HG03457 (cell line): ENCODE measurements around the gene SIAH1.
A peak's percentile ranks its signal among the peaks of the same experiment; 100 is the strongest.
"Not testable (repeated sequence)": the region's sequence is repeated elsewhere in the genome, so short reads cannot be mapped to it uniquely, and the experiment has no call there.

Experiments used
- ATAC-seq: cut with Tn5 transposase; IDR thresholded peaks from one replicate; pipeline ENCODE4 v1.9.1; 2021; ENCODE audit warnings: moderate number of reproducible peaks; ENCODE audit not compliant: unreplicated experiment

The SIAH1 gene

GRCh38 chr16:48393485-48394354 is 8.5 kb upstream of the SIAH1 start:
- ATAC-seq: no peak

GRCh38 chr16:48392407-48392806 is 7.2 kb upstream of the SIAH1 start:
- no peak for ATAC-seq

GRCh38 chr16:48386559-48387312 is 1.5 kb upstream of the SIAH1 start:
- ATAC-seq: no peak

- ATAC-seq: peak; percentile 50
Observed at GRCh38 chr16:48384520-48385252, 527 bp downstream of the SIAH1 start.

- no peak for ATAC-seq
Observed at GRCh38 chr16:48383877-48384519, 1.2 kb downstream of the SIAH1 start.

DNA sequence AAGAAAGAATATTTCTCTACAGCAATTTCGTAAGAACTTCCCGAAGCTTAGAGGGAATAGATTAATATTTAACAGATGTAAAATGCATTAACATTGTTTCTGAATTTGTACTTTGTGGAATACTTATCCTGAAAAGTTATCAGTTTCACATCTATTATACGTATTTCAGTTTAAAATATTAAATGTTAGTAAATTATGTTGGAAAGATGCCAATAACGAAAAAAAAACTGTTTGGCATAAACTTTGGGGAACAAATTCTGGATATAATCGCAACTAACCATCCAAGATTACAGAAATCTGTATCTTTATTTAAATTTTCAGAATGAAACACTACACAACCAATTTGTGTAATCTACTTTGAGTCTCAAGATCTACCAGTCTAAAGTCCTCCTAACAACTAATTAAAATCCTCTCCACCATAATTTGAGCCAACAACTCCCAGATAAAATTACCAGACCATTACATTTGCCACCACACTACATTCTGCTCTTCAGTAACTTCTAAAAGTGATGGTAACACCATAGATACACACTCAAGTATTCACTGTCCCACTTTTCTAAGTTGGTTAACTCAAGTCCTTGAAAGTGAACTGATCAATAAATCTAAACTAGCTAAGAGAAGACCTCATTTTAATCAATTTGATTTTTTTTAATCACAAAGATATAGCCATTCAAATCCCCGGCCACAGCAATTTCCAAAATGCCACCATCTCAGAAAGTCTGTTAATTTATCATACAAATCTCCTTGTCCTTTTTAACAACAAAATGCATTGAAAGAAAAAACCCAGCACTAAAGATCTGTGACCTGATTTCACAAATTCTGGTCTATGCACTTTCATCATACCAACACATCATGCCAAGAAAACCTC is 2.0 kb downstream of the SIAH1 start:
- ATAC-seq: no peak

GRCh38 chr16:48382131-48382530 is 3.1 kb downstream of the SIAH1 start:
- ATAC-seq: no peak

DNA sequence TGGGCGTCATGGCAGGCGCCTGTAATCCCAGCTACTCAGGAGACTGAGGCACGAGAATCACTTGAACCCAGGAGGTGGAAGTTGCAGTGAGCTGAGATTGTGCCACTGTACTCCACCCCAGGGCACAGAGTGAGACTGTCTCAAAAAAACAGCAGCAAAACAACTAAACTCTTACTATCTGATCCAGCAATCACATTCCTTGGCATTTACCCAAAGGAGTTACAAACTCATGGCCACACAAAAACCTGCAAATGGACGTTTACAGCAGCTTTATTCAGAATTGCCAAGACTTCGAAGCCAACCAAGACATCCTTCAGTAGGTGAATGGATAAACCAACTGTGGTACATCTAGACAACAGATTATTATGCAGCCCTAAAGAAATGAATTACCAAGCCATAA is 4.0 kb downstream of the SIAH1 start:
- no peak for ATAC-seq

GRCh38 chr16:48378836-48379235 is 6.4 kb downstream of the SIAH1 start:
- no peak for ATAC-seq

DNA sequence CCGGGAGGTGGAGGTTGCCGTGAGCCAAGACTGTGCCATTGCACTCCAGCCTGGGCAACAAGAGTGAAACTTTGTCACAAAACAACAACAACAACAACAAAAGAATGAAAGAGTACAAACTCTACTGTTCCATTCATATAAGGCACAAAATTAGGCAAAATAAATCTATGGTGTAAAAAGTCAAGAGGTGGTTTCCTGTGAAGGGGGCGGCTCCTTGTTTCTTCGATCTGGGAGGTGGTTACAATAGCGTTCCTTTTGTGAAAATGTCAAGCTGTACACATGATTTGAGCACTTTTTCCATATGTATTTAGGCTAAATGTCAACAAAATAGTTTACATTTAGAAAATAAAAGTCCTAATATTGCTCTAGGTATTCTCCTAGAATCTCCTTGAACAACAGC is 6.9 kb downstream of the SIAH1 start:
- ATAC-seq: no peak

DNA sequence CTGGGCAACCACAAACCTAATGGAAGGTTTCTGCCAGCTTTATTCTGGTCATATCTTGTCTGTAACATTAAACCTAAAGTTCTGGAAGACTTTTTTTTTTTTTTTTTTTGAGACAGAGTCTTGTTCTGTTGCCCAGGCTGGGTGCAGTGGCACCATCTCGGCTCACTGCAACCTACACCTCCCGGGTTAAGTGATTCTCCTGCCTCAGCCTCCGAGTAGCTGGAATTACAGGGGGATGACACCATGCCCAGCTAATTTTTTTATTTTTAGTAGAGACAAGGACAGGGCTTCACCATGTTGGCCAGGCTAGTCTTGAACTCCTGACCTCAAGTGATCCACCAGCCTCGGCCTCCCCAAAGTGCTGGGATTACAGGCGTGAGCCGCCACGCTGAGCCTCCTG is 7.9 kb downstream of the SIAH1 start:
- ATAC-seq: not testable (repeated sequence)

DNA sequence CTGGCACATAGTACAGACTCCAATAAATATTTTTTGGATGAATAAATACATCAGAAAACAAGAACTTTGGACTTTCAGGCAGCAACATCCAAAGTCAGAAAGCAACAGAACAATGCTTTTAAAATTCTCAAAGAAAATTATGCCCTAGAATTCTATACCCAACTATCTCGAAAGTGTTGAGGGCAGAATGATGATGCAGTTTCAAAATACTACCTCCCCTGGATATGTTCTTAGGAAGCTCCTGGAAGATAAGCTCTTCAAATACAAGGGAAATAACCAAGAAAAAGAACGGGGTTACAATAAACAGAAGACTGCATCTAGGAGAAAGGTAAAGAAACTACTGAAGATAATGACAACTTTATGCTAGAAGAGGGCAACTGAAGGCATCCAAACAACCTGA is 11.0 kb downstream of the SIAH1 start:
- no peak for ATAC-seq

GRCh38 chr16:48373258-48374029 is 11.8 kb downstream of the SIAH1 start:
- no peak for ATAC-seq

GRCh38 chr16:48372744-48373143 is 12.5 kb downstream of the SIAH1 start:
- no peak for ATAC-seq

DNA sequence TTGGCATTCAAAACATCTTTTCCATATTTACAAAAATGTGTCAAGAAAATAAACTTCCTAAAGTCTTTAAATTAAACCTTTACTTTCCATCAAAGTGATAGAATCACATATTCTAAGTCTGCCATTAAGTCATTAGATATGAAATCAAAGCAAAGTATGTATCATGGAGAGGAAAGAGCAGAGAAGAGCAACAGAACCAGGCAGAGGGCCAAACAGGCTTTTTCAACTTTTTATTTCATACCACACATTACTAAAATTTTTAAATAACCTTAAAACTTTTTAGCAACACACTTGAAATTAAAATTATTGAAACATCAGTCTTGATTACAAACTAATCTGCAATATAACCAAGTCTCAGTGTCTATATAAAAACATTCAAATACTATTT is 13.8 kb downstream of the SIAH1 start:
- ATAC-seq: no peak

DNA sequence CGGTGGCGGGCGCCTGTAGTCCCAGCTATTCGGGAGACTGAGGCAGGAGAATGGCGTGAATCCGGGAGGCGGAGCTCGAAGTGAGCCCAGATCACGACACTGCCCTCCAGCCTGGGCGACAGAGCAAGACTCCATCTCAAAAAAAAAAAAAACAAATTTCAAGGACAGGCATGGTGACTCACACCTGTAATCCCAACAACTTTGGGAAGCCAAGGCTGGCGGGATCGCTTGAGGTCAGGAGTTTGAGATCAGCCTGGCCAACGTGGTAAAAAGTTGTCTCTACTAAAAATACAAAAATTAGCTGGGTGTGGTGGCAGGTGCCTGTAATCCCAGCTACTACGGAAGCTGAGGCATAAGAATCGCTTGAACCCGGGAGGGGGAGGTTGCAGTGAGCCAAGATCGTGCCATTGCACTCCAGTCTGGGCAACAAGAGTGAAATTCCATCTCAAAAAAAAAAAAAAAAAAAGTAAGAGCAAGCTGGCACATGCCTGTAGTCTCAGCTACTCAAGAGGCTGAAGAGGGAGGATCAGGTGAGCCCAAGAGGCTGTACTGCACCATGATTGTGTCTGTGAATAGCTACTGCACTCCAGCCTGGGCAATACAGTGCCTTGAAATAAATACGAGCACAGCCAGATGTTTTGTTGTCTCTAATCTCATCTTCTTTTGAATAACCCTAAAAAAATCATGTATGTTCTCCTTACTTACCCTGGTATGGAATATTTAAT is 14.4 kb downstream of the SIAH1 start:
- not testable (repeated sequence) for ATAC-seq

DNA sequence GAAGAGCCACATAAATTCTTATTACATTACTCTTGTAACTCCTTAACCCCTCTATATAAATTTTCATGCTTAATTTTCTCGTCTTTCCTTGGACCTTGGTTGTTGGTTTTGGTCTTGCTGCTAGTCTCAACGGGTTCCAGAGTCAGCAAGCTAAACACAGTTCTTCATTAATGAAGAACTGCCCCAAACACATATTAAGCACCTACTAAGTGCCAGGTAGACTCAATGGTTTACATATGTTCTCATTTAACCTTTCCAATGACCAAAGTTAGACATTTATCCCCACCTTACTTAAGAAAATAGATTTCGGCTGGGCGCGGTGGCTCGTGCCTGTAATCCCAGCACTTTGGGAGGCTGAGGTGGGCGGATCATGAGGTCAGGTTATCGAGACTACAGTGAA is 15.0 kb downstream of the SIAH1 start:
- no peak for ATAC-seq

DNA sequence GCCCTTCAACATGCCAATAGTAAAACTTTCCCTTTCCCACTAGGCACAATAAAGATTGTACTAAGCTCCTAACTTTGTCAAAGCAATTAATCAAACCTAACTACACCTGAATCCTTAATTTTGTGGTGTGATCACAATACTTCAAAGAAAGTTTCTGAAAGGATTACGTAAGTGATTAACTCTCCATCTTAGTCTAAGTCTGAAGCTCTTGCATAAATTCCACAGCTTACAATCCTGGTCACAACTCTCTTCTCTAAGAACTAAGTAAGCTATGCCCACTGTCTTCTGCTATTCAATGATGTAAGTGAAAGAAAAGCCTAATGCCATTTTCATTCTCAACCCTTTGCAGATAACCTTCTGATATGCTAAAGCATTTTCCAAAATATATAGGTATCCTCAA is 15.4 kb downstream of the SIAH1 start:
- no peak for ATAC-seq
